Large intestine (tissue), 3 donors: ENCODE measurements around the gene EIF2S2. TPM values are rescaled to one million over a fixed set of nuclear protein-coding genes. Genes with fewer than 3 reads are reported as not detected.
A peak's percentile ranks its signal among the peaks of the same experiment; 100 is the strongest.

Experiments used
- DNase-seq, 2 donors: peaks; one replicate each; pipeline versions ENCODE4 v3.0.0 to v3.0.0-alpha.2; 2013
- H3K27ac ChIP-seq: one replicate; pipeline ENCODE4 v1.5.1; 2013; ENCODE audit warnings: low read length
- H3K27me3 ChIP-seq: 2 replicates; pipeline ENCODE4 v1.6.1; 2013; ENCODE audit warnings: low read length; ENCODE audit not compliant: control insufficient read depth, insufficient read depth
- H3K36me3 ChIP-seq: 2 replicates; pipeline ENCODE4 v1.6.1; 2013; ENCODE audit warnings: low read length; ENCODE audit not compliant: control insufficient read depth, insufficient read depth
- H3K4me1 ChIP-seq: one replicate; pipeline ENCODE4 v1.6.1; 2013; ENCODE audit warnings: low read length; ENCODE audit not compliant: control insufficient read depth, insufficient read depth
- H3K4me3 ChIP-seq: one replicate; pipeline ENCODE4 v1.5.1; 2013; ENCODE audit warnings: low read length
- H3K9me3 ChIP-seq: one replicate; pipeline ENCODE4 v1.6.1; 2013; ENCODE audit warnings: mild to moderate bottlenecking, low read depth, low read length, moderate library complexity; ENCODE audit not compliant: control insufficient read depth
- WGBS: methylation state at CpG from one replicate; pipeline ENCODE4 v1.1.5; 2013; ENCODE audit warnings: low lambda C conversion rate; ENCODE audit not compliant: insufficient coverage; 5-methylcytosine and 5-hydroxymethylcytosine counted together
- polyA plus RNA-seq: library from polyadenylated mRNA; unstranded; fragments of 120-200 nt; gene quantifications from one replicate; pipeline ENCODE4 v1.2.1, GENCODE V29; 2013

The EIF2S2 gene
- polyA plus RNA-seq, 1 donor: 50.0 TPM

DNA sequence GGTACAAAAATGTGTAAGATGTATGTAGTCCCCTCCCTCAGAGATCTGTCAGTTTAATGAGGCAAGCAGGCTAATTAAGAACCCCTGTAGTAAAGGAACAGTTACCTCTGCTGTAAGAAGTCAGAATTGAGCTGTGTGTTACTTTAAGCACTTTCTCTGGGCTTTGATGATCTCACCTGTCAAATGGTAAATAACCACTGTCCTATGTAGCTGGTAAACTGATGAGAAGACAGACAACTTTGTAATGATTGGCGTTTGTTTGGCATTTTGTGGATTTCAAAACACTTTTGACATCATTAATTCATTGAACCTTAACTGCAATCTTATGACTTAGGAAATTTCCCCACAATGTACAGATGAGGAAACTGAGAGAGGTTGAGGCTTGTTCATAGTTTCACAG is 62.7 kb downstream of the EIF2S2 start:
- Histone ChIP-seq H3K9me3 (no peaks in the 10 kb centered on the region), H3K4me3 (no peak overlapping the region), H3K4me1 (peaks cover 37% of the 10 kb centered on the region), H3K36me3 (no peaks in the 10 kb centered on the region), H3K27ac (no peak overlapping the region), H3K27me3 (no peaks in the 10 kb centered on the region)
- no peak for DNase-seq
- WGBS: 100% methylated on average over 1 of the region's 1 CpG

GRCh38 chr20:34047917-34048316 is 64.1 kb downstream of the EIF2S2 start:
- H3K4me1 ChIP-seq: peaks cover 40% of the 10 kb centered on the region

GRCh38 chr20:34047010-34047687 is 64.9 kb downstream of the EIF2S2 start:
- H3K27ac ChIP-seq: peak overlapping the region; percentile 69
- H3K27me3 ChIP-seq: no peaks in the 10 kb centered on the region
- WGBS: 100% methylated on average over 1 of the region's 7 CpGs
- H3K4me1 ChIP-seq: peaks cover 40% of the 10 kb centered on the region
- DNase-seq: no peak
- no peak overlapping the region for H3K4me3 ChIP-seq
- no peaks in the 10 kb centered on the region for H3K36me3 ChIP-seq
- H3K9me3 ChIP-seq: no peaks in the 10 kb centered on the region

More at GRCh38 chr20:34047917-34048316, 64.1 kb downstream of the EIF2S2 start:
- H3K9me3 ChIP-seq: no peaks in the 10 kb centered on the region
- 100% methylated on average over 1 of the region's 4 CpGs for WGBS
- H3K36me3 ChIP-seq: no peaks in the 10 kb centered on the region
- H3K27ac ChIP-seq: peak overlapping the region; percentile 69
- no peak for DNase-seq
- H3K27me3 ChIP-seq: no peaks in the 10 kb centered on the region
- no peak overlapping the region for H3K4me3 ChIP-seq

- DNase-seq: peak; percentile 53 to 81
Observed at GRCh38 chr20:34045930-34046725, 65.9 kb downstream of the EIF2S2 start.

DNA sequence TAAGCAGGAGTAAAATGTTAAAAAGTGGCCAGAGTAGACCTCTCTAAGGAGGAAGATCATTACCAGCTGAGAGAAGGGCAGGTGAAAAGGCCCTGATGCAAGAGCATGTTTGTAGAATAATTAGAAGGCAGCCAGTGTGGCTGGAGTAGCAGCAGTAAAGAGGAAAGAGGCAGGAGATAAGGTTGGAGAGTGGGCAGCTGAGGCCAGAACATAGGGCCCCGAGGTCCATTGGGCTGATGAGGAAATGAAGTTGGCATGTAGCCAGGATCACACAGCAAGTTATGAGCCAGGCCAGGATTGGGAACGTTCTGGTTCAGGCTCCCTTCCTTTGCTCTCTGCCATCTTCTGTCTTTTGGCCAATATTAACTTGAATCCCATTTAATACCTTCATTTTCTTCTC is 66.7 kb downstream of the EIF2S2 start:
- Histone ChIP-seq H3K27me3 (no peaks in the 10 kb centered on the region), H3K27ac (peak overlapping the region; percentile 69), H3K4me1 (peaks cover 51% of the 10 kb centered on the region), H3K36me3 (no peaks in the 10 kb centered on the region), H3K4me3 (no peak overlapping the region), H3K9me3 (no peaks in the 10 kb centered on the region)
- no CpG with 5 or more reads among the region's 2 CpGs for WGBS
- DNase-seq: peak; percentile 62 to 74

More at GRCh38 chr20:34045930-34046725, 65.9 kb downstream of the EIF2S2 start:
- WGBS: 0% methylated on average over 1 of the region's 5 CpGs
- Histone ChIP-seq H3K27ac (peak overlapping the region; percentile 69), H3K9me3 (no peaks in the 10 kb centered on the region), H3K27me3 (no peaks in the 10 kb centered on the region), H3K4me1 (peaks cover 44% of the 10 kb centered on the region), H3K36me3 (no peaks in the 10 kb centered on the region), H3K4me3 (no peak overlapping the region)

DNA sequence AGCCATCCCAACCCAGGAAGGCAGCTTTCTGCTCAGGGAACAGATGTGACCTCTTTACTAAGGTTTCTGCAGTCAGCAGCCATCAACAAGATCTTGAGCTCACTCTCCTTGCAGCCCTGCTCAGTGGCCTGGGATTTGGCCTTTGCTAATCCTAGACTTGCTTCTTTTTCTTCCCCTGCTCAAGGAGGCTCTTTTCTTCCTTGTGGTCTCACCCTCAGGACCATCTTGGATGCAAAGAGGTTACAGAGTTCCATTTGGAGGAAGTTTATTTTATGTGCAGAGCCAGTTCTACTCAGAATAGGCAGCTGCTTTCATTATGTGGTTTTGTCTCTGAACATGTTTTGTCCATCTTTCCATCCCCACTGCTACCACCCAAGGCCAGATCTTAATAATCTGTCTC is 69.0 kb downstream of the EIF2S2 start:
- H3K36me3 ChIP-seq: no peaks in the 10 kb centered on the region
- no peak overlapping the region for H3K27ac ChIP-seq
- H3K4me1 ChIP-seq: peaks cover 51% of the 10 kb centered on the region
- no peaks in the 10 kb centered on the region for H3K27me3 ChIP-seq
- H3K4me3 ChIP-seq: no peak overlapping the region
- H3K9me3 ChIP-seq: no peaks in the 10 kb centered on the region
- no peak for DNase-seq

GRCh38 chr20:34042262-34042661 is 69.8 kb downstream of the EIF2S2 start:
- no peak for DNase-seq
- no peak overlapping the region for H3K4me3 ChIP-seq
- WGBS: no CpG with 5 or more reads among the region's 4 CpGs
- peaks cover 51% of the 10 kb centered on the region for H3K4me1 ChIP-seq
- H3K27me3 ChIP-seq: no peaks in the 10 kb centered on the region
- H3K9me3 ChIP-seq: no peaks in the 10 kb centered on the region
- H3K36me3 ChIP-seq: no peaks in the 10 kb centered on the region
- H3K27ac ChIP-seq: no peak overlapping the region

GRCh38 chr20:34041226-34041625 is 70.8 kb downstream of the EIF2S2 start:
- Histone ChIP-seq H3K27me3 (no peaks in the 10 kb centered on the region), H3K4me1 (peaks cover 43% of the 10 kb centered on the region), H3K9me3 (no peaks in the 10 kb centered on the region), H3K4me3 (no peak overlapping the region), H3K27ac (peak overlapping the region; percentile 21), H3K36me3 (no peaks in the 10 kb centered on the region)
- WGBS: no CpG with 5 or more reads among the region's 4 CpGs
- DNase-seq: peak; percentile 37 to 62

DNA sequence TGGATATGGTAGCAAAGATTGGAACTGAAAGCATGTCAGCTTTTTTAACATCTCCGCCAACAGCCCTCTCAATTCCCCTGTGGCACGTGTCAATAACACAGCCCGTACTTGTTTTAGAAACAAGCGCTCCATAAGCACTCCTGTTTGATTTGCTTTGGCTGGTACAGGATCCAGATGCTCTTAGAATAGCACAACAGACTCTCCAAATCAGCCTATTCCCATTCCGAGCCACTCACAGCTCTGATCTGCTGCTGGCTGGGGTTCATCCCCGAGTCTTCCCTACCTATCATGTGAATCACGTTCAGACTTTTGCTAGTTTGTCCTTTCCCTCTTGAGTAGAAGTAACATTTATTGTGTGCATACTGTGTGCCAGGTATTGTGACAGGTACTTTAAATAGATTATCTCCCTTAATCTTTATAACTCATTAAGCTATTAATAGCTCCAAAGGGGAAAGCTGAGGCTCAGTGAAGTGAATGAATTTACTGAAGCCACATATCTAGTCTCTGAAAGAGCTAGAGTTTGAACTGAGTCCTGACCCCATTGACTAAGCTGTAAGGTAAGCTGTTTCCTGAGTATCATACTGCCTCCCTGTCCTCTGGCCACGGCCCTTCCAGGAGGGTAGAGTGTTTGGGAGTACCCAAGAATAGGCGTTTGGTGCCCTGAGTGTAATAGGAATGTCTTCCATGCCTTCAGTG is 71.6 kb downstream of the EIF2S2 start:
- H3K4me1 ChIP-seq: peaks cover 36% of the 10 kb centered on the region
- H3K36me3 ChIP-seq: no peaks in the 10 kb centered on the region
- no peaks in the 10 kb centered on the region for H3K9me3 ChIP-seq
- WGBS: no CpG with 5 or more reads among the region's 9 CpGs
- H3K27ac ChIP-seq: peak overlapping the region; percentile 21
- peak; percentile 38 to 71 for DNase-seq
- H3K27me3 ChIP-seq: no peaks in the 10 kb centered on the region
- H3K4me3 ChIP-seq: no peak overlapping the region
